Endodermal cell (in vitro differentiated cells): Measurements from ENCODE around the gene C1QC. TPM values are rescaled to one million over a fixed set of nuclear protein-coding genes. Genes with fewer than 3 reads are reported as not detected.

Experiments
- DNase-seq: peaks from one replicate; pipeline ENCODE4 v3.0.0-alpha.2; 2017
- H3K27ac ChIP-seq: 2 replicates; pipeline ENCODE4 v1.5.1; 2013; ENCODE audit warnings: mild to moderate bottlenecking, low read depth, low read length, moderate library complexity
- H3K27me3 ChIP-seq: 2 replicates; pipeline ENCODE4 v1.6.1; 2013; ENCODE audit warnings: mild to moderate bottlenecking, low read length, moderate library complexity; ENCODE audit not compliant: insufficient read depth, control insufficient read depth, poor library complexity, severe bottlenecking
- H3K36me3 ChIP-seq: 2 replicates; pipeline ENCODE4 v1.7.0; 2013; ENCODE audit warnings: mild to moderate bottlenecking, low read length, moderate library complexity; ENCODE audit not compliant: control insufficient read depth, insufficient read depth
- H3K4me1 ChIP-seq: one replicate; pipeline ENCODE4 v1.7.0; 2013; ENCODE audit warnings: low read length; ENCODE audit not compliant: control insufficient read depth, insufficient read depth
- H3K4me3 ChIP-seq: 2 replicates; pipeline ENCODE4 v1.5.1; 2013; ENCODE audit warnings: mild to moderate bottlenecking, low read length, moderate library complexity
- H3K9ac ChIP-seq: 2 replicates; pipeline ENCODE4 v1.6.1; 2013; ENCODE audit warnings: mild to moderate bottlenecking, low read length, moderate library complexity; ENCODE audit not compliant: poor library complexity, severe bottlenecking; ENCODE audit errors: extremely low read depth
- H3K9me3 ChIP-seq: 2 replicates; pipeline ENCODE4 v1.6.1; 2013; ENCODE audit warnings: mild to moderate bottlenecking, low read length, moderate library complexity; ENCODE audit not compliant: control insufficient read depth
- H3K27ac Mint-ChIP-seq: 2 replicates; pipeline ENCODE4 v1.8.0; 2020; ENCODE audit warnings: mixed read lengths
- H3K27me3 Mint-ChIP-seq: 2 replicates; pipeline ENCODE4 v1.8.0; 2021; ENCODE audit warnings: mild to moderate bottlenecking, mixed read lengths; ENCODE audit not compliant: insufficient read depth
- H3K36me3 Mint-ChIP-seq: 2 replicates; pipeline ENCODE4 v1.8.0; 2020; ENCODE audit warnings: low read depth, mixed read lengths
- H3K4me1 Mint-ChIP-seq: 2 replicates; pipeline ENCODE4 v1.8.0; 2020; ENCODE audit warnings: mixed read lengths
- H3K4me3 Mint-ChIP-seq: 2 replicates; pipeline ENCODE4 v1.8.0; 2020; ENCODE audit warnings: mild to moderate bottlenecking, moderate library complexity, mixed read lengths
- H3K9me3 Mint-ChIP-seq: 2 replicates; pipeline ENCODE4 v1.8.0; 2020; ENCODE audit warnings: mild to moderate bottlenecking, mixed read lengths
- WGBS, 2 experiments: methylation state at CpG; one replicate each; pipeline versions ENCODE4 v1.1.5 to v1.1.7; 2013; ENCODE audit warnings: missing lambda C conversion rate in 2 of 2, mixed read lengths in 1 of 2; ENCODE audit not compliant: insufficient coverage in 1 of 2, insufficient read length in 1 of 2; 5-methylcytosine and 5-hydroxymethylcytosine counted together
- long read RNA-seq, 4 experiments: library from polyadenylated mRNA in 2 of 4; library from RNA in 1 of 4; library from capped mRNA in 1 of 4; stranded (forward) in 3 of 4; unstranded in 1 of 4; transcript quantifications; one replicate each; pipeline ENCODE4 v2.0.0, GENCODE V29; 2020 to 2021; ENCODE audit warnings: inconsistent platforms in 1 of 4
- polyA plus RNA-seq, 2 experiments: library from polyadenylated mRNA; stranded (reverse); fragments of 50-300 nt; gene quantifications; one replicate each; pipeline ENCODE4 v1.2.3, GENCODE V29; 2013
- total RNA-seq, 2 donors: library from RNA; stranded (reverse); fragmentation: NEBNext Ultra II Directional in 1 of 2; extraction: Animal tissue kit (Norgen Biotek cat#: 25700) in 1 of 2; gene quantifications; 2 replicates in 1 of 2; 3 replicates in 1 of 2; pipeline ENCODE4 v1.2.1, GENCODE V29; 2021
- TF ChIP-seq, protein P1 (sequence below): fragments of 200-600 bp; sonication (generic); conservative IDR thresholded peaks from 2 replicates; pipeline ENCODE4 v1.5.0; 2021; ENCODE audit warnings: antibody characterized with exemption, mild to moderate bottlenecking

The C1QC gene
- not detected for total RNA-seq
- polyA plus RNA-seq (2013, experiment 1 of 2), result not detected
- polyA plus RNA-seq (2013, experiment 2 of 2), result not detected
- long read RNA-seq, experiment 1, result 0 reads
- long read RNA-seq, experiment 2, result 0 reads
- long read RNA-seq, experiment 3, result 0 reads
- long read RNA-seq, experiment 4, result 0 reads

DNA sequence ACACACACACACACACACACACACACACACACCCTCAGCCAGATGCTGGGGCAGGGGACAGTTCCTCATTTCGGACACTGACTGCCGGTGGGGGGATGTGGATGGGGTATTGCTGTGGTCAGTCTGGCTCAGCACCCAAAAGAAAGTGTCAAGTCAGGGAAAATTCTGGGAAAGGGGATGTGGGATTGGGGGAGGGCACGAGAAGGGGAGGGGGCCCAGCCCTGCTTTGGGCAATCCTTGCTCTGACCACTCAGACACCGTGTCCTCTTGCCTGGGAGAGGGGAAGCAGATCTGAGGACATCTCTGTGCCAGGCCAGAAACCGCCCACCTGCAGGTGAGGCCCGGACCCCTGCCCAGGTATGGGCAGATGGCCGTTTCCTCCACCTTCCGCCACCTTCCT lies at the start of gene C1QC:
Gene C1QC (plus strand): TSS at position 253 of the 400 bp plus-strand sequence. CDS start 391 bp downstream, outside the sequence.
- peaks cover 6% of the 10 kb centered on the region for H3K27me3 Mint-ChIP-seq
- H3K4me1 Mint-ChIP-seq, result peaks cover 5% of the 10 kb centered on the region
- WGBS, 2 experiments, result 91 to 100% methylated on average over 1 to 8 of the region's 8 CpGs

DNA sequence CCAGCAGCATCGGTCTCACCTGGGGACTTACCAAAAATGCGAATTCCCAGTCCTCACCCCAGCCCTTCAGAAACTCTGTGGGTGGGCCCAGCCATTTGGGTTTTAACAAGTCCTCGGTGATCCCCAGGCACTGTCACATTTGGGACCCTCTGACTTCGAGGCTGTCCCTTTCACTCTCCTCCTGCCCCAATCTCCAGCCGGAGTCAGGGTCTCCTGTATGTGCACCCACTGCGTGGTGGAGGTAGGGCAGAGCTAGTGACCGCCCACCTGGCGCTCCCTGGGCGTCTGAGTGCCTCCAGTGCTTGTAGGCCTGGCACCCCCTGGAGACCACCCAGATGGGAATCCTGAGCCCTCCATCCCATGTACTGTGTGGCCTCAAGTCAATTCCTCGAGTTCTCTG lies 49.0 kb upstream of the C1QC start:
- DNase-seq, result no peak
- Mint-ChIP-seq H3K9me3 (no peaks in the 10 kb centered on the region), H3K36me3 (no peaks in the 10 kb centered on the region), H3K4me3 (no peak overlapping the region), H3K4me1 (no peaks in the 10 kb centered on the region), H3K27me3 (peaks cover 6% of the 10 kb centered on the region), H3K27ac (no peak overlapping the region)
- TF ChIP-seq, protein P1, sequence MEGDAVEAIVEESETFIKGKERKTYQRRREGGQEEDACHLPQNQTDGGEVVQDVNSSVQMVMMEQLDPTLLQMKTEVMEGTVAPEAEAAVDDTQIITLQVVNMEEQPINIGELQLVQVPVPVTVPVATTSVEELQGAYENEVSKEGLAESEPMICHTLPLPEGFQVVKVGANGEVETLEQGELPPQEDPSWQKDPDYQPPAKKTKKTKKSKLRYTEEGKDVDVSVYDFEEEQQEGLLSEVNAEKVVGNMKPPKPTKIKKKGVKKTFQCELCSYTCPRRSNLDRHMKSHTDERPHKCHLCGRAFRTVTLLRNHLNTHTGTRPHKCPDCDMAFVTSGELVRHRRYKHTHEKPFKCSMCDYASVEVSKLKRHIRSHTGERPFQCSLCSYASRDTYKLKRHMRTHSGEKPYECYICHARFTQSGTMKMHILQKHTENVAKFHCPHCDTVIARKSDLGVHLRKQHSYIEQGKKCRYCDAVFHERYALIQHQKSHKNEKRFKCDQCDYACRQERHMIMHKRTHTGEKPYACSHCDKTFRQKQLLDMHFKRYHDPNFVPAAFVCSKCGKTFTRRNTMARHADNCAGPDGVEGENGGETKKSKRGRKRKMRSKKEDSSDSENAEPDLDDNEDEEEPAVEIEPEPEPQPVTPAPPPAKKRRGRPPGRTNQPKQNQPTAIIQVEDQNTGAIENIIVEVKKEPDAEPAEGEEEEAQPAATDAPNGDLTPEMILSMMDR, result no peak
- no peaks in the 10 kb centered on the region for H3K4me1 ChIP-seq
- H3K9ac ChIP-seq, result no peak overlapping the region
- H3K9me3 ChIP-seq, result no peaks in the 10 kb centered on the region
- H3K4me3 ChIP-seq, result no peak overlapping the region
- H3K36me3 ChIP-seq, result no peaks in the 10 kb centered on the region
- no peaks in the 10 kb centered on the region for H3K27me3 ChIP-seq
- 89 to 98% methylated on average over 5 to 10 of the region's 10 CpGs for WGBS, 2 experiments
- H3K27ac ChIP-seq, result no peak overlapping the region

More for the DNA sequence above, at the start of gene C1QC:
- no peak for DNase-seq
- no peak within 1 kb of the TSS for H3K27ac ChIP-seq
- Mint-ChIP-seq H3K36me3 (no peaks in the 10 kb centered on the region), H3K9me3 (no peaks in the 10 kb centered on the region), H3K27ac (no peak within 1 kb of the TSS), H3K4me3 (no peak within 1 kb of the TSS)
- H3K9me3 ChIP-seq, result no peaks in the 10 kb centered on the region
- no peak within 1 kb of the TSS for H3K9ac ChIP-seq
- no peaks in the 10 kb centered on the region for H3K36me3 ChIP-seq
- TF ChIP-seq, protein P1, result no peak
- H3K4me3 ChIP-seq, result no peak within 1 kb of the TSS
- H3K4me1 ChIP-seq, result no peaks in the 10 kb centered on the region
- no peaks in the 10 kb centered on the region for H3K27me3 ChIP-seq

DNA sequence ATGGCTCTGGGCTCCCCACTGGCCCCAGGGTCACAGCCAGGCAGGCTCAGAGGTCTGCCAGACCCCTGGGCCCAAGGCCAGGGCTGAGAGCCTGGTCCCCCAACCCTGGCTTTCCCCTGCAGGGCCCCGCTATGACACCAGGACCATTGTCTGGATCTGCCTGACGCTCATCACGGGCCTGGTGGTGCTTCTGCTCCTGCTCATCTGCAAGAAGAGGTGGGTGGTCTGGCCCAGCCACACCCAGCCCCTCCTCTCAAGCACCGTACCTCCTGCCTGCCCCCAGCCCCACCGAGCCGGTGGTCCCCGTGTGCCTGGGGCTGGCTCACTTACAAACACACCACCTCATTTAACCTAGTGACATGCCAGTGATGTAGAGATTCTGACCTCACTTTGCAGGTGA lies 48.3 kb upstream of the C1QC start:
- peaks cover 6% of the 10 kb centered on the region for H3K27me3 Mint-ChIP-seq
- no peaks in the 10 kb centered on the region for H3K9me3 ChIP-seq

More for the DNA sequence above, 48.3 kb upstream of the C1QC start:
- WGBS, 2 experiments, result 85 to 100% methylated on average over 2 to 7 of the region's 7 CpGs
- no peak overlapping the region for H3K9ac ChIP-seq
- no peaks in the 10 kb centered on the region for H3K36me3 Mint-ChIP-seq
- H3K4me1 Mint-ChIP-seq, result no peaks in the 10 kb centered on the region
- H3K4me1 ChIP-seq, result no peaks in the 10 kb centered on the region
- no peaks in the 10 kb centered on the region for H3K27me3 ChIP-seq
- no peaks in the 10 kb centered on the region for H3K9me3 Mint-ChIP-seq
- no peak overlapping the region for H3K27ac ChIP-seq
- H3K4me3 Mint-ChIP-seq, result no peak overlapping the region
- DNase-seq, result no peak
- H3K27ac Mint-ChIP-seq, result no peak overlapping the region
- H3K36me3 ChIP-seq, result no peaks in the 10 kb centered on the region
- H3K4me3 ChIP-seq, result no peak overlapping the region
- TF ChIP-seq, protein P1, result no peak
